HFFc6 (cell line): ENCODE results near the gene SH3BGRL. TPM values are rescaled to one million over a fixed set of nuclear protein-coding genes. Genes with fewer than 3 reads are reported as not detected.

Experiments
- DNase-seq: peaks from one replicate; pipeline ENCODE4 v3.0.0-alpha.2; 2018
- H3K27ac Mint-ChIP-seq: 2 replicates; pipeline ENCODE4 v1.8.0; 2020; ENCODE audit warnings: mild to moderate bottlenecking, mixed read lengths
- H3K27me3 Mint-ChIP-seq: 2 replicates; pipeline ENCODE4 v1.8.0; 2021; ENCODE audit warnings: mild to moderate bottlenecking, moderate library complexity, mixed read lengths; ENCODE audit not compliant: insufficient read depth
- H3K36me3 Mint-ChIP-seq: 2 replicates; pipeline ENCODE4 v1.8.0; 2021; ENCODE audit warnings: low read depth, mixed read lengths
- H3K4me1 Mint-ChIP-seq: 2 replicates; pipeline ENCODE4 v1.8.0; 2020; ENCODE audit warnings: low read depth, mixed read lengths
- H3K4me3 Mint-ChIP-seq: 2 replicates; pipeline ENCODE4 v1.8.0; 2020; ENCODE audit warnings: mild to moderate bottlenecking, moderate library complexity, mixed read lengths
- H3K9me3 Mint-ChIP-seq: 2 replicates; pipeline ENCODE4 v1.8.0; 2020; ENCODE audit warnings: mild to moderate bottlenecking, mixed read lengths
- CTCF ChIP-seq: fragments of 200-600 bp; sonication (generic); IDR thresholded peaks from 2 replicates; pipeline ENCODE4 v1.5.0; 2021; ENCODE audit warnings: antibody characterized with exemption, mild to moderate bottlenecking
- total RNA-seq, 6 experiments: library from RNA; stranded (reverse); fragmentation: NEBNext Ultra II Directional; extraction: Animal tissue kit (Norgen Biotek cat#: 25700); gene quantifications; 2 replicates in 1 of 6; 3 replicates in 5 of 6; pipeline ENCODE4 v1.2.3, GENCODE V29; 2021

SH3BGRL gene
- total RNA-seq, 6 experiments from 2014 or later, result 77.8 to 90.3 (median 81.2) TPM

GRCh38 chrX:81238166-81238565 is 36.3 kb downstream of the SH3BGRL start:
- TF ChIP-seq CTCF, result no peak
- H3K4me3 Mint-ChIP-seq, result no peak overlapping the region
- H3K4me1 Mint-ChIP-seq, result no peaks in the 10 kb centered on the region
- H3K27ac Mint-ChIP-seq, result no peak overlapping the region
- H3K27me3 Mint-ChIP-seq, result no peaks in the 10 kb centered on the region
- no peak for DNase-seq
- peaks cover 16% of the 10 kb centered on the region; the same call in 1 of the 2 replicates for H3K36me3 Mint-ChIP-seq
- no peaks in the 10 kb centered on the region for H3K9me3 Mint-ChIP-seq

GRCh38 chrX:81240701-81241331 is 38.9 kb downstream of the SH3BGRL start:
- no peaks in the 10 kb centered on the region for H3K4me1 Mint-ChIP-seq
- H3K27ac Mint-ChIP-seq, result no peak overlapping the region
- H3K4me3 Mint-ChIP-seq, result no peak overlapping the region
- DNase-seq, result no peak
- H3K9me3 Mint-ChIP-seq, result no peaks in the 10 kb centered on the region
- no peaks in the 10 kb centered on the region for H3K27me3 Mint-ChIP-seq
- no peak for TF ChIP-seq CTCF
- peaks cover 16% of the 10 kb centered on the region; the same call in 1 of the 2 replicates for H3K36me3 Mint-ChIP-seq

- no peak for TF ChIP-seq CTCF
- no peaks in the 10 kb centered on the region for H3K4me1 Mint-ChIP-seq
- H3K4me3 Mint-ChIP-seq, result no peak overlapping the region
- H3K9me3 Mint-ChIP-seq, result no peaks in the 10 kb centered on the region
- DNase-seq, result no peak
- peaks cover 16% of the 10 kb centered on the region; the same call in 1 of the 2 replicates for H3K36me3 Mint-ChIP-seq
- H3K27me3 Mint-ChIP-seq, result no peaks in the 10 kb centered on the region
- H3K27ac Mint-ChIP-seq, result no peak overlapping the region
These were observed 39.9 kb downstream of the SH3BGRL start for GRCh38 chrX:81241753-81242152.

- no peak for DNase-seq
- H3K36me3 Mint-ChIP-seq, result no peaks in the 10 kb centered on the region
- no peak overlapping the region for H3K27ac Mint-ChIP-seq
- H3K27me3 Mint-ChIP-seq, result no peaks in the 10 kb centered on the region
- no peak overlapping the region for H3K4me3 Mint-ChIP-seq
- no peak for TF ChIP-seq CTCF
- no peaks in the 10 kb centered on the region for H3K9me3 Mint-ChIP-seq
- H3K4me1 Mint-ChIP-seq, result peaks cover 25% of the 10 kb centered on the region
These were observed 54.0 kb downstream of the SH3BGRL start for GRCh38 chrX:81255876-81256275.

GRCh38 chrX:81257817-81258216 is 55.9 kb downstream of the SH3BGRL start:
- DNase-seq, result no peak
- no peaks in the 10 kb centered on the region for H3K27me3 Mint-ChIP-seq
- H3K9me3 Mint-ChIP-seq, result no peaks in the 10 kb centered on the region
- no peak overlapping the region for H3K4me3 Mint-ChIP-seq
- H3K27ac Mint-ChIP-seq, result peak overlapping the region; percentile 80; the same call in 1 of the 2 replicates
- H3K36me3 Mint-ChIP-seq, result no peaks in the 10 kb centered on the region
- peaks cover 43% of the 10 kb centered on the region for H3K4me1 Mint-ChIP-seq
- no peak for TF ChIP-seq CTCF
